OCI-LY7 (cell line): Measurements from ENCODE around the gene RECK. TPM values are rescaled to one million over a fixed set of nuclear protein-coding genes. Genes with fewer than 3 reads are reported as not detected.
"Not testable (repeated sequence)": the region's sequence is repeated elsewhere in the genome, so short reads cannot be mapped to it uniquely, and the experiment has no call there.

Source experiments
- BruUV-seq: library from RNA; stranded (reverse); fragments of 400-500 nt; replicated peaks from 2 replicates; lab custom pipeline; 2021; lab: Mats Ljungman, UMichigan
- CTCF ChIA-PET: fragments of 300-600 bp; sonication (Branson Sonifier 250); formaldehyde crosslinking; loops from one replicate; lab custom pipeline; 2022; ENCODE audit warnings: antibody characterized with exemption; ENCODE audit not compliant: unreplicated experiment; lab: Charles Lee
- POLR2A ChIA-PET: fragments of 300-600 bp; sonication (Branson Sonifier 250); formaldehyde crosslinking; loops from one replicate; lab custom pipeline; 2022; ENCODE audit warnings: antibody characterized with exemption; lab: Charles Lee
- DNase-seq: peaks from one replicate; pipeline ENCODE4 v3.0.0-alpha.2; 2015; ENCODE audit warnings: low spot score
- H2AFZ ChIP-seq: fragments of 200-600 bp; sonication (generic), shearing (Covaris generic); 2 replicates; pipeline ENCODE4 v1.6.1; 2014; ENCODE audit warnings: mild to moderate bottlenecking, antibody characterized with exemption, low read length, moderate library complexity
- H3K27ac ChIP-seq: fragments of 200-600 bp; sonication (generic); 2 replicates; pipeline ENCODE4 v1.5.1; 2014; ENCODE audit warnings: mixed run types, low read depth, mild to moderate bottlenecking, moderate library complexity, low read length, inconsistent platforms; ENCODE audit not compliant: poor library complexity, severe bottlenecking
- H3K36me3 ChIP-seq: fragments of 200-600 bp; sonication (generic); 2 replicates; pipeline ENCODE4 v1.6.1; 2014; ENCODE audit warnings: mild to moderate bottlenecking, antibody characterized with exemption, low read length, moderate library complexity, mixed read lengths; ENCODE audit not compliant: insufficient read depth
- H3K4me1 ChIP-seq: fragments of 200-600 bp; sonication (generic); 2 replicates; pipeline ENCODE4 v1.5.1; 2014; ENCODE audit warnings: mild to moderate bottlenecking, low read length; ENCODE audit not compliant: insufficient read depth, poor library complexity, severe bottlenecking
- H3K4me2 ChIP-seq: fragments of 200-600 bp; sonication (generic); 2 replicates; pipeline ENCODE4 v1.6.1; 2014; ENCODE audit warnings: mild to moderate bottlenecking, low read length
- H3K4me3 ChIP-seq: fragments of 200-600 bp; sonication (generic); 2 replicates; pipeline ENCODE4 v1.5.1; 2014; ENCODE audit warnings: mild to moderate bottlenecking, low read depth, low read length; ENCODE audit not compliant: poor library complexity, severe bottlenecking
- H3K79me2 ChIP-seq: fragments of 200-600 bp; sonication (generic); 2 replicates; pipeline ENCODE4 v1.6.1; 2016; ENCODE audit warnings: low read depth, mild to moderate bottlenecking, low read length, moderate library complexity, mixed read lengths; ENCODE audit not compliant: insufficient read depth
- H3K9me2 ChIP-seq: fragments of 200-600 bp; sonication (generic); 2 replicates; pipeline ENCODE4 v1.6.1; 2016; ENCODE audit warnings: mild to moderate bottlenecking, low read length, mixed read lengths; ENCODE audit not compliant: insufficient read depth
- H3K9me3 ChIP-seq: fragments of 200-600 bp; sonication (generic); 2 replicates; pipeline ENCODE4 v1.6.1; 2014; ENCODE audit warnings: mild to moderate bottlenecking, mixed run types, low read length, mixed read lengths
- H4K20me1 ChIP-seq: fragments of 200-600 bp; sonication (generic); 2 replicates; pipeline ENCODE4 v1.6.1; 2014; ENCODE audit warnings: mild to moderate bottlenecking, antibody characterized with exemption, low read length, moderate library complexity, mixed read lengths; ENCODE audit not compliant: insufficient read depth
- CTCF ChIP-seq: fragments of 200-600 bp; sonication (generic); conservative IDR thresholded peaks from 2 replicates; pipeline ENCODE4 v1.5.1; 2014; ENCODE audit warnings: mild to moderate bottlenecking, antibody characterized with exemption, low read length, moderate library complexity, mixed read lengths
- EZH2phosphoT487 ChIP-seq: fragments of 200-600 bp; sonication (generic); IDR thresholded peaks from 2 replicates; pipeline ENCODE4 v1.6.1; 2018; ENCODE audit warnings: low read depth, borderline replicate concordance, mild to moderate bottlenecking, mixed run types, antibody characterized with exemption, low read length, moderate library complexity, mixed read lengths
- intact Hi-C: fragments of 100-400 bp; cut with micrococcal nuclease; formaldehyde crosslinking; loops from one replicate; pipeline ENCODE4 v1.10.0; 2022; ENCODE audit not compliant: unreplicated experiment
- total RNA-seq, 2 experiments: library from RNA; depleted of rRNA in 1 of 2; stranded (reverse); fragments of >200 nt in 1 of 2; shearing (Covaris generic) in 1 of 2; gene quantifications; 2 replicates each; pipeline ENCODE4 v1.2.3, GENCODE V29; 2014 to 2022

Gene RECK
- total RNA-seq, 2 experiments from 2014 or later = 3.0 to 6.5 TPM

- CTCF ChIA-PET = no interaction called here
- H3K4me2 ChIP-seq = no peak overlapping the region
- no peaks in the 10 kb centered on the region for H3K79me2 ChIP-seq
- H3K27ac ChIP-seq = no peak overlapping the region
- POLR2A ChIA-PET = no interaction called here
- no peak for DNase-seq
- intact Hi-C loops = no loop called here
- H3K9me2 ChIP-seq = no peaks in the 10 kb centered on the region
- no TSS peak for BruUV-seq
- TF ChIP-seq EZH2phosphoT487 = no peak
- TF ChIP-seq CTCF = no peak
- no peaks in the 10 kb centered on the region for H3K36me3 ChIP-seq
- H4K20me1 ChIP-seq = no peaks in the 10 kb centered on the region
- H2AFZ ChIP-seq = no peak overlapping the region
- 0 out of 2 replicates have a peak, but pooled peaks cover 6% of the 10 kb centered on the region for H3K9me3 ChIP-seq
- no peak overlapping the region for H3K4me3 ChIP-seq
- H3K4me1 ChIP-seq = no peaks in the 10 kb centered on the region
Measured at GRCh38 chr9:36082931-36083330, 46.2 kb downstream of the RECK start.

- 0 out of 2 replicates have a peak, but pooled peaks cover 6% of the 10 kb centered on the region for H3K9me3 ChIP-seq
- no peaks in the 10 kb centered on the region for H3K4me1 ChIP-seq
- TF ChIP-seq EZH2phosphoT487 = no peak
- no peak for TF ChIP-seq CTCF
- H3K36me3 ChIP-seq = no peaks in the 10 kb centered on the region
- H3K9me2 ChIP-seq = no peaks in the 10 kb centered on the region
- no peak overlapping the region for H3K4me3 ChIP-seq
- intact Hi-C loops = no loop called here
- no peaks in the 10 kb centered on the region for H3K79me2 ChIP-seq
- H2AFZ ChIP-seq = no peak overlapping the region
- no TSS peak for BruUV-seq
- DNase-seq = no peak
- POLR2A ChIA-PET = interaction anchor here (1.7 kb wide), 1 partner anchor 12 kb away, joined by 5 read pairs; no protein-coding TSS in a partner anchor
- no peak overlapping the region for H3K4me2 ChIP-seq
- H3K27ac ChIP-seq = no peak overlapping the region
- no peaks in the 10 kb centered on the region for H4K20me1 ChIP-seq
- CTCF ChIA-PET = no interaction called here
Measured at GRCh38 chr9:36086442-36086841, 49.7 kb downstream of the RECK start.

- H3K4me2 ChIP-seq, H3K9me3 ChIP-seq, intact Hi-C loops, H2AFZ ChIP-seq, DNase-seq, CTCF ChIA-PET, H3K4me1 ChIP-seq, H3K79me2 ChIP-seq, H3K9me2 ChIP-seq, H3K27ac ChIP-seq, BruUV-seq, H4K20me1 ChIP-seq, H3K36me3 ChIP-seq, H3K4me3 ChIP-seq: not testable (repeated sequence)
- POLR2A ChIA-PET = interaction anchor here (0.5 to 1.7 kb wide), 2 partner anchors 12 to 45 kb away, joined by 4 to 5 read pairs; no protein-coding TSS in a partner anchor
Measured at GRCh38 chr9:36087054-36087453, 50.3 kb downstream of the RECK start.
